Head of caudate nucleus (tissue), 42 donors: ENCODE measurements around the gene ARRDC1.

Experiments used
- DNase-seq, 42 donors: peaks; one replicate each; pipeline versions ENCODE4 v3.0.0 to v3.0.0-alpha.2; 2020 to 2021; ENCODE audit warnings: mixed read lengths in 7 of 42
- intact Hi-C: fragments of 100-400 bp; cut with DNase I; formaldehyde crosslinking; loops from one replicate; pipeline ENCODE4 v1.15.0; 2022

ARRDC1 gene

GRCh38 chr9:137657606-137658005, 52.1 kb downstream of the ARRDC1 start:
- DNase-seq: no peak
- intact Hi-C loops: no loop called here

- no peak for DNase-seq
- intact Hi-C loops: no loop called here
These were observed 53.3 kb downstream of the ARRDC1 start for GRCh38 chr9:137658781-137659180.

- intact Hi-C loops: no loop called here
- peak in 1 of 42 donors; percentile 11 for DNase-seq
These were observed 54.7 kb downstream of the ARRDC1 start for GRCh38 chr9:137660144-137660543.

DNA sequence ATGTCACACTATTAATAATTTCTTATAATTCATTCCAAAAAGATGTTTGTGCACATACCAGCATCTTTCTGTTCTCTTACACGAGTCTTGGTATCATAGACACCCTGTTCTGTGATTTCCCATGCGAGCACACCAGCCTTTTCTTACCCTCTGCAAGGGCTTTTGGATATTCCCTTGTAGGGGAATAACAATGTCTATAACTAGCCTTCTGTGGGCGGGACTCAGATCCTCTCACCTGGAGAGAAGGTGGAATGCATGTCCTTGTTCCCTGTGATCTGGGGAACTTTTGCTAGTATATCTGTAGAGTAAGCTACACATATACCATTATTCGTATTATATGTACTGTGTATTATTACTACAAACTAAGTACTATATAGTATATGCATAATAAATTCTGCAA, 58.1 kb downstream of the ARRDC1 start:
- DNase-seq: peak in 8 of 42 donors; percentile 23 to 62 (median 41)
- intact Hi-C loops: no loop called here

- intact Hi-C loops: no loop called here
- DNase-seq: no peak
These were observed 59.2 kb downstream of the ARRDC1 start for GRCh38 chr9:137664676-137665075.
